Measurements from ENCODE around the gene BCL11B. TPM values are rescaled to one million over a fixed set of nuclear protein-coding genes. Genes with fewer than 3 reads are reported as not detected.

Gene BCL11B
- polyA plus RNA-seq, 3 donors, result 0.01 TPM; not detected in 2

DNA sequence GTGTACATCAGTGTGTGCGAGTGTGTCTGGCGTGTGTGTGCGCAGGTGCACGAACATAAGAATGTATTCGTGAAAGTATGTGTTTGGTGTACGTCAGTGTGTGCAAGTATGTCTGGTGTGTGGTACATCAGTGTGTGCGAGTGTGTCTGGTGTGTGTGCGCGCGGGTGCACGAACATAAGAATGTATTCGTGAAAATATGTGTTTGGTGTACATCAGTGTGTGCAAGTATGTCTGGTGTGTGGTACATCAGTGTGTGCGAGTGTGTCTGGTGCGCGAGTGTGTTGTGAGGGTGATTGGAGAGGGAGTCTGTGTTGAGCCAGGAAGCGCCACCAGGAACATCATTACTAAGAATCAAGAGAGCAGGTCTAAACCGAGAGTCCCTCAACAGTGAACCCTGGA lies 143.8 kb downstream of the BCL11B start:
- TF ChIP-seq, protein P1, sequence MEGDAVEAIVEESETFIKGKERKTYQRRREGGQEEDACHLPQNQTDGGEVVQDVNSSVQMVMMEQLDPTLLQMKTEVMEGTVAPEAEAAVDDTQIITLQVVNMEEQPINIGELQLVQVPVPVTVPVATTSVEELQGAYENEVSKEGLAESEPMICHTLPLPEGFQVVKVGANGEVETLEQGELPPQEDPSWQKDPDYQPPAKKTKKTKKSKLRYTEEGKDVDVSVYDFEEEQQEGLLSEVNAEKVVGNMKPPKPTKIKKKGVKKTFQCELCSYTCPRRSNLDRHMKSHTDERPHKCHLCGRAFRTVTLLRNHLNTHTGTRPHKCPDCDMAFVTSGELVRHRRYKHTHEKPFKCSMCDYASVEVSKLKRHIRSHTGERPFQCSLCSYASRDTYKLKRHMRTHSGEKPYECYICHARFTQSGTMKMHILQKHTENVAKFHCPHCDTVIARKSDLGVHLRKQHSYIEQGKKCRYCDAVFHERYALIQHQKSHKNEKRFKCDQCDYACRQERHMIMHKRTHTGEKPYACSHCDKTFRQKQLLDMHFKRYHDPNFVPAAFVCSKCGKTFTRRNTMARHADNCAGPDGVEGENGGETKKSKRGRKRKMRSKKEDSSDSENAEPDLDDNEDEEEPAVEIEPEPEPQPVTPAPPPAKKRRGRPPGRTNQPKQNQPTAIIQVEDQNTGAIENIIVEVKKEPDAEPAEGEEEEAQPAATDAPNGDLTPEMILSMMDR (IDR thresholded peaks at IDR 0.05), result no peak
- Histone ChIP-seq H4K20me1 (ENCODE audit: insufficient read depth, low read length) (no peaks in the 10 kb centered on the region), H3K9ac (ENCODE audit: insufficient read depth, low read length, poor library complexity, severe bottlenecking) (no peak overlapping the region), H3K36me3 (replicated peaks in 1 of 2; ENCODE audit: control insufficient read depth in 1 of 2, insufficient read depth in 2 of 2, low read length in 2 of 2) (no peaks in the 10 kb centered on the region), H3K4me2 (replicated peaks; ENCODE audit: extremely low read depth, low read length, poor library complexity, severe bottlenecking) (no peak overlapping the region), H3K9me3 (replicated peaks in 1 of 2; ENCODE audit: control insufficient read depth in 1 of 2, insufficient read depth in 1 of 2, low read length in 2 of 2) (no peaks in the 10 kb centered on the region), H2AFZ (ENCODE audit: insufficient read depth, low read depth, low read length, poor library complexity, severe bottlenecking) (no peak overlapping the region), H3K27me3 (ENCODE audit: control insufficient read depth in 2 of 2, insufficient read depth in 2 of 2, low read length in 2 of 2) (no peaks in the 10 kb centered on the region), H3K27ac (ENCODE audit: low read depth in 1 of 2, low read length in 2 of 2) (no peak overlapping the region), H3K79me2 (ENCODE audit: insufficient read depth, low read length) (no peaks in the 10 kb centered on the region), H3K4me3 (replicated peaks in 1 of 3; ENCODE audit: low read depth in 2 of 3, low read length in 3 of 3) (no peak overlapping the region), H3K4me1 (ENCODE audit: control insufficient read depth in 1 of 2, insufficient read depth in 2 of 2, low read length in 2 of 2) (no peaks in the 10 kb centered on the region)
- Mint-ChIP-seq H3K27me3 (ENCODE audit: low read depth in 3 of 3) (peaks cover 3 to 6% (median 5%) of the 10 kb centered on the region in 3 donors), H3K27ac (peak overlapping the region in 1 of 7 donors; percentile 10), H3K4me3 (no peak overlapping the region), H3K36me3 (no peaks in the 10 kb centered on the region), H3K4me1 (peaks cover 4% of the 10 kb centered on the region), H3K9me3 (peaks cover 0 to 3% (median 0%) of the 10 kb centered on the region in 7 donors)
- WGBS (ENCODE audit: insufficient coverage), result 98% methylated on average over 13 of the region's 17 CpGs
- no peak for DNase-seq
- intact Hi-C loops (cut with micrococcal nuclease), result no loop called here

DNA sequence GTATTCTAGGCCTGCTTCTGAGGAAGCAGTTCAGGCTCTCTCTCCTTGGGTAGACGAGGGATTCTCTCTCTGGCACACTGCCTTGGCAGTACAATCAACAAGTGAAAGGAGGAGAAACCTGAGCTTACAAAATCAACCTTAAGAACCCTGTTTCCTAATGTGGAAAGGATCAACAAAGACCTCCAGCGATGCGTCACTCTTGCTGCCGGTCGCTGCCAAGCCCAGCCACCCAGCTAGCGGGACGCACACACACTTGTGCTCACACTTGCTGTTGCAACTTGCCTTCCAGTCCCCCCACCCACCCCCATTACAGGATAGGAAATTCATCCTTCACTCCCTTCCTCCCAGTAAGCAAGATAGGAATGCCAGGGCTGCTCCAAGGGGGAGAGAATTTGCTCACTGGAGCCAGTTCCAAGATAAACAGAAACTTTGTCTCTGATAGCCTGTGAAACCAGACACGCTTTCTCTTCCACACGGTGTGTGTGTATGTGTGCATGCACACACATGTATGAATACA lies 144.3 kb downstream of the BCL11B start:
- Histone ChIP-seq H3K4me3 (replicated peaks in 1 of 3; ENCODE audit: low read depth in 2 of 3, low read length in 3 of 3) (no peak overlapping the region), H2AFZ (ENCODE audit: insufficient read depth, low read depth, low read length, poor library complexity, severe bottlenecking) (no peak overlapping the region), H3K27me3 (ENCODE audit: control insufficient read depth in 2 of 2, insufficient read depth in 2 of 2, low read length in 2 of 2) (no peaks in the 10 kb centered on the region), H3K27ac (ENCODE audit: low read depth in 1 of 2, low read length in 2 of 2) (no peak overlapping the region), H3K9me3 (replicated peaks in 1 of 2; ENCODE audit: control insufficient read depth in 1 of 2, insufficient read depth in 1 of 2, low read length in 2 of 2) (no peaks in the 10 kb centered on the region), H3K4me1 (ENCODE audit: control insufficient read depth in 1 of 2, insufficient read depth in 2 of 2, low read length in 2 of 2) (no peaks in the 10 kb centered on the region), H3K9ac (ENCODE audit: insufficient read depth, low read length, poor library complexity, severe bottlenecking) (no peak overlapping the region), H3K36me3 (replicated peaks in 1 of 2; ENCODE audit: control insufficient read depth in 1 of 2, insufficient read depth in 2 of 2, low read length in 2 of 2) (no peaks in the 10 kb centered on the region), H3K4me2 (replicated peaks; ENCODE audit: extremely low read depth, low read length, poor library complexity, severe bottlenecking) (no peak overlapping the region), H3K79me2 (ENCODE audit: insufficient read depth, low read length) (no peaks in the 10 kb centered on the region), H4K20me1 (ENCODE audit: insufficient read depth, low read length) (no peaks in the 10 kb centered on the region)
- intact Hi-C loops (cut with micrococcal nuclease), result no loop called here
- Mint-ChIP-seq H3K9me3 (peaks cover 0 to 3% (median 0%) of the 10 kb centered on the region in 7 donors), H3K4me1 (peaks cover 4% of the 10 kb centered on the region), H3K36me3 (no peaks in the 10 kb centered on the region), H3K27ac (no peak overlapping the region), H3K27me3 (ENCODE audit: low read depth in 3 of 3) (peaks cover 3 to 5% (median 4%) of the 10 kb centered on the region in 3 donors), H3K4me3 (no peak overlapping the region)
- WGBS (ENCODE audit: insufficient coverage), result 98% methylated on average over 5 of the region's 9 CpGs
- TF ChIP-seq, protein P1 (IDR thresholded peaks at IDR 0.05), result no peak
- no peak for DNase-seq
